GM10266 (cell line): ENCODE measurements around the gene SESN3.

Experiments used
- DNase-seq: peaks from one replicate; pipeline ENCODE4 v3.0.0; 2012; ENCODE audit errors: extremely low spot score
- TF ChIP-seq, protein P1 (sequence below): IDR thresholded peaks from 2 replicates; pipeline ENCODE4 v1.5.1; 2012; ENCODE audit warnings: mild to moderate bottlenecking, low read depth; ENCODE audit not compliant: control insufficient read depth, insufficient read depth; ENCODE audit errors: missing control alignments

SESN3 gene

DNA sequence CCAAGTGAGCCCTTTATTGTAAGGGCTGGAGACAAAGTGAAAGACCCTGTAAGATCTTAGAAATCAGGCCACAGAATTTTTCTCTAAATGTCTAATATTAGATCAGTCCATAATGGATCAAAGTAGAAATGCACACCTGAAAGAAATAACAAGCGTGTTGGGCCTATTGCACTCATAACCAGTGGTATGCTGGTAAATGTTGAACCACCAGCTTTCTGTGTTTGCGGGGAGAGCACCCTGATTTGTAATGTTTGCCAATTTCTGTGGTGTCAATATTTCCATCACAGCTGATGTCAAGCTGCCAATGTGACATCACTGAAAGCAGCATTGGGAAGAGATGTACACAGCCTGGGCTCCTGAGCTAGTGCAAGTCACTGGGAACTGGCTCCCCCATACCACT lies 95.1 kb downstream of the SESN3 start:
- DNase-seq: no peak
- TF ChIP-seq, protein P1, sequence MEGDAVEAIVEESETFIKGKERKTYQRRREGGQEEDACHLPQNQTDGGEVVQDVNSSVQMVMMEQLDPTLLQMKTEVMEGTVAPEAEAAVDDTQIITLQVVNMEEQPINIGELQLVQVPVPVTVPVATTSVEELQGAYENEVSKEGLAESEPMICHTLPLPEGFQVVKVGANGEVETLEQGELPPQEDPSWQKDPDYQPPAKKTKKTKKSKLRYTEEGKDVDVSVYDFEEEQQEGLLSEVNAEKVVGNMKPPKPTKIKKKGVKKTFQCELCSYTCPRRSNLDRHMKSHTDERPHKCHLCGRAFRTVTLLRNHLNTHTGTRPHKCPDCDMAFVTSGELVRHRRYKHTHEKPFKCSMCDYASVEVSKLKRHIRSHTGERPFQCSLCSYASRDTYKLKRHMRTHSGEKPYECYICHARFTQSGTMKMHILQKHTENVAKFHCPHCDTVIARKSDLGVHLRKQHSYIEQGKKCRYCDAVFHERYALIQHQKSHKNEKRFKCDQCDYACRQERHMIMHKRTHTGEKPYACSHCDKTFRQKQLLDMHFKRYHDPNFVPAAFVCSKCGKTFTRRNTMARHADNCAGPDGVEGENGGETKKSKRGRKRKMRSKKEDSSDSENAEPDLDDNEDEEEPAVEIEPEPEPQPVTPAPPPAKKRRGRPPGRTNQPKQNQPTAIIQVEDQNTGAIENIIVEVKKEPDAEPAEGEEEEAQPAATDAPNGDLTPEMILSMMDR: no peak

DNA sequence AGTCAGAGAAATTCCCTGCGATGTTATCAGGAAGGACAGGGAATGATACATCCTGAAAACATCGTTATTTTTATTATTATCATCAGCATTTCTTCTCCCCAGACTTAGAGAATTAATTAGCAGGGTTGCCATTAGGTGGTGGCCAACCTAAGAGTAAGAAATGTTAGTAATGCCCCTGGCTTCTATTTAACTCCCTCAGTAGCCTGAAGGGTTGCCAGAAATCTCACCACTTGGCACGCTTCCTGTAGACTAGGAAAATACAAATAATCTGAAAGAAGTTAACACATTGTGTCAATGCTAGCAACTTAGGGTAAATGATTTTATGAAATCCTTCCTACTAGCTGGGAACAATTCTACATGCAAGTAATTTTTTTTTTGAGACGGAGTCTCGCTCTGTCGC lies 95.8 kb downstream of the SESN3 start:
- no peak for DNase-seq

DNA sequence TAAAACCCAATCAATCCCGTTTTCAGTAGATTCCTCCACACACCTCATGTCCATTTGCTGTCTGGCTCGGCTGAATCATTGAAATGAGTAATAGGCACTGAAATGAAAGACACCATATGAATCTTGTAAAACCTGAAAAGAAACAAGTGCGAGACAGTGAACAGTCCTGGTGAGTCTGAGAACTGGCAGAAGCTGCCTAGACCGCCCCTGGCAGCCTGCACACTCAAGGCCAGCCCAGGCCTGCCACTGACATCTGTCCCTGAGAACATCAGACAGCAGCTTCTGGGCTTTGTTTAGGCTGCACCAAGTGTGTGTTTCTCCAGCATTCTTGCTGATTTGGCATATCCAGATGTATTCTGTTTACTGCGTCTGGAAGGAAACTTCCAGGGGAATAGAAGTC lies 96.5 kb downstream of the SESN3 start:
- DNase-seq: no peak
- TF ChIP-seq, protein P1: no peak

More for the DNA sequence above, 95.8 kb downstream of the SESN3 start:
- TF ChIP-seq, protein P1: no peak

DNA sequence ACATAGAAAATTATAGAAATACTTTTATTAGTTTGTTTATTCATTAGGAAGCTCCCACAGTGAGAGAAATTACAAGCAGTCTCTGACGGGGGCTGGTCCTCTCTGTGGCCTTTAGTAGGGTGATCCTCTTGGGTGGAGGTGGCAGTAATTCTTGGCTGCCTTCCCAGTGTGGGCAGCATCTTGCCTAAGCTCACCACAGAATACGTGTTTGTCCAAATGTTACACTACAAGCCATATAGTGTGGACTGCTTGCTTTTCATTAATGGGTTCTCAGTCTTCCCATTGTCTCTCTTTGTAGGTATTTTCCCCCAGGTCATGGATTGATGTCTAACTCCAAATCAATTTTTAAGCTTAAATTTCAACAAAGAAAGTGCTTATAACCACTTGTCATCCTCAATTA lies 98.0 kb downstream of the SESN3 start:
- no peak for DNase-seq
- TF ChIP-seq, protein P1: no peak

DNA sequence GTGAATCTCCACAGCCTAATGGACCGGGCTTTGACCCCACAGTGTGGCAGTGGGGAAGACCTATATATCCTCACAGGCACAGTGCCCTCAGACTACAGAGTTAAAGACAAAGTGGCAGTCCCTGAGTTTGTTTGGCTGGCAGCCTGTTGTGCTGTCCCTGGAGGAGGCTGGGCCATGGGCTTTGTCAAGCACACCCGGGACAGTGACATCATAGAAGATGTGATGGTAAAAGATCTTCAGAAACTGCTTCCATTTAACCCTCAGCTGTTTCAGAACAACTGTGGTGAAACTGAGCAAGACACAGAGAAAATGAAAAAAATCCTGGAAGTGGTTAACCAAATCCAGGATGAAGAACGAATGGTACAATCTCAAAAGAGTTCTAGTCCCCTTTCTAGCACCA lies 102.4 kb downstream of the SESN3 start:
- TF ChIP-seq, protein P1: no peak
- no peak for DNase-seq

DNA sequence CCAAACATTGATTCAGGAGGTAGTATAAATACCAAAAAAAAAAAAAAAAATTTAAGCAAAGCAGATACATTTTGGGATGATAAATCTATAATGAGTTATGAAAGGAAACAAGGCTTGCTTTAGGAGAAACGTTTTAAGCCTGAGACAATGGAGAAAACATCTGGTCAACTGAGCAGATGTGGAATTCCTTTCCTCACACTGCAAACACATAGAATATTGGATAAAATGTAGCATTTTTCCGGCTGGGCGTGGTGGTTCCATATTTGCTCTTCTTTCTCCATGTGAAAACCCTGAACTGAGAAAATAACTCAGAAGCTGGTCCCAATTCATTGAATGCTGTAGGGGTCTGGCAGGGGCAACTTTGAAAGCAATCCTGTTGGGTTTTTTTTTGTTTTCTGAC lies 107.4 kb downstream of the SESN3 start:
- TF ChIP-seq, protein P1: no peak
- no peak for DNase-seq

DNA sequence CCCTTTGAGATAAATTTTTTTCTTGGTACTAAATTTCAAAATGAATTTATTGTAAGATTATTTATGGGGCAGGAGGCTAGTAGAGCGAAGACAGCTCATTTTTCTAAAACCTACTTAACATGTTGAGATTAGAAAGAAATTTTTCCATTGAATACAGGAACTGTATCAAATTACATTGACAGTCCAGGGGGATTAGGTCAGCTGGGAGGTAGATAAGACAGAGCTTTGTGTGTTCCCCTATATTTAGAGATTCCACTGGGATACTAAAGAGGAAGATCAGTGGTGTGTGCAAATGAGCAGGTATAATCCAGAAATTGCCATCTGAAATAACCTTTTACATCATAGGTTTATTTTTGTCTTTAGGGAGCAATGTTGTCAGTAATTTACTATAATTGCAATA lies 109.3 kb downstream of the SESN3 start:
- DNase-seq: no peak
- TF ChIP-seq, protein P1: no peak
